Right atrium auricular region (tissue), 2 donors: ENCODE data around the gene FLAD1. TPM values are rescaled to one million over a fixed set of nuclear protein-coding genes. Genes with fewer than 3 reads are reported as not detected.

ENCODE experiments used
- DNase-seq: peaks from one replicate; pipeline ENCODE4 v3.0.0-alpha.2; 2019; ENCODE audit warnings: low spot score
- H3K27ac ChIP-seq, 2 donors: fragments of 200-600 bp; sonication (generic); 1 replicate in 1 of 2; 2 replicates in 1 of 2; pipeline ENCODE4 v1.5.1; 2016 to 2019
- H3K27me3 ChIP-seq, 2 donors: fragments of 200-600 bp; sonication (generic); one replicate each; pipeline versions ENCODE4 v1.5.1 to v1.6.0; 2017 to 2019
- H3K36me3 ChIP-seq: fragments of 200-600 bp; sonication (generic); one replicate; pipeline ENCODE4 v1.5.1; 2016
- H3K4me1 ChIP-seq, 2 donors: fragments of 200-600 bp; sonication (generic); one replicate each; pipeline versions ENCODE4 v1.5.1 to v1.6.0; 2017 to 2019
- H3K4me3 ChIP-seq, 2 donors: fragments of 200-600 bp; sonication (generic); 1 replicate in 1 of 2; 2 replicates in 1 of 2; pipeline ENCODE4 v1.5.1; 2017 to 2019; ENCODE audit warnings: mild to moderate bottlenecking in 1 of 2, moderate library complexity in 1 of 2
- H3K9me3 ChIP-seq, 2 donors: fragments of 200-600 bp; sonication (generic); one replicate each; pipeline ENCODE4 v1.5.1; 2019
- total RNA-seq, 2 donors: library from RNA; depleted of rRNA; stranded (reverse); fragments of >200 nt; gene quantifications; one replicate each; pipeline ENCODE4 v1.1.0, GENCODE V29; 2016
- TF ChIP-seq, protein P1 (sequence below), 2 donors: fragments of 200-600 bp; sonication (generic); IDR thresholded peaks; one replicate each; pipeline ENCODE4 v1.5.1; 2019; ENCODE audit warnings: antibody characterized with exemption in 2 of 2

FLAD1 gene
- total RNA-seq, 2 donors from 2014 or later: 19.5 to 24.8 TPM

DNA sequence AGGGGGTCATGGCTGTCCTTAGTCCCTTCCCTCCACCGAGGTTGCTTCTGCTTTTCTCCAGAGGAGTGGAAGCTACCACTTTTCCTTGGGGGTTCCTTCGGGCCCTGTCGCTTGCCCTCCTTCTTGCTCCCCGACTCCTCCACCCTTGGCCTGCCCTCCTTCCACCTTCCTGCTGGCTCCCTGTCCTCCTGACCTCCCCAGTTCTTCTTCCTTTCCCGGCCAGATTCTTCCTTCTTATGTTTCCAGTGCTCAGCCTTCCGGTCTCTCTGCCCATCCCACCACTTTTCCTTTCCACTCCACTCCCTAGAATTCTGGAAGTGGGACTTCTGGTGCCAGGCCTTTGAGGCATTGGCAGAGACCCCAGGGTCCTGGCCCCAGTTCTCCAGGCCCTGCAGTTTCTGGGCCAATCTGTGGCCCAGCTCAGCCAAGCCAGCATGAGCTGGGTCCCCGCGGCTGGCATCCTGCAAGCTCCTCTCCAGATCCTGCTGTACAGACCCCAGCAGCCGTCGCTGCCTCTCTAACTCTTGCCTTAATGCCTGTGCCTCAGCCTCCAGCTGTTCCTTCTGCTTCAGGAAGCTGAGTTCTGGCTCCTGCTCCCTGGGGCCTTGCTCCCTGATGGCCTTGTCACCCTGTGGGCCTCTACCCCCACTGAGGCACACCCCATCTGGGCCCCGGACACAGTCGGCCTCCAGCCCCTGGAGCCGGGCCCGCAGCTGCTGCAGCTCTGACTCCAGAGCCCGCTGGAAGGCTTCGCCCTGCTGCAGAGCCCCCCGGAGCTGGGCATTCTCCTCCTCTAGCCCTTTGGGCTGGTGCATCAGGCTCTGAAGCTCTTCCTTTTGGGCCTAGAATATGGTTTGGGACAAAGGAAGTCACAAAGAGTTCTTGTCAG is 36.9 kb upstream of the FLAD1 start:
- no peak overlapping the region for H3K27ac ChIP-seq
- peaks cover 19% of the 10 kb centered on the region for H3K36me3 ChIP-seq
- H3K4me1 ChIP-seq: peaks cover 0 to 32% of the 10 kb centered on the region in 2 donors
- H3K9me3 ChIP-seq: no peaks in the 10 kb centered on the region
- no peak overlapping the region for H3K4me3 ChIP-seq
- no peaks in the 10 kb centered on the region for H3K27me3 ChIP-seq
- no peak for DNase-seq
- TF ChIP-seq, protein P1, sequence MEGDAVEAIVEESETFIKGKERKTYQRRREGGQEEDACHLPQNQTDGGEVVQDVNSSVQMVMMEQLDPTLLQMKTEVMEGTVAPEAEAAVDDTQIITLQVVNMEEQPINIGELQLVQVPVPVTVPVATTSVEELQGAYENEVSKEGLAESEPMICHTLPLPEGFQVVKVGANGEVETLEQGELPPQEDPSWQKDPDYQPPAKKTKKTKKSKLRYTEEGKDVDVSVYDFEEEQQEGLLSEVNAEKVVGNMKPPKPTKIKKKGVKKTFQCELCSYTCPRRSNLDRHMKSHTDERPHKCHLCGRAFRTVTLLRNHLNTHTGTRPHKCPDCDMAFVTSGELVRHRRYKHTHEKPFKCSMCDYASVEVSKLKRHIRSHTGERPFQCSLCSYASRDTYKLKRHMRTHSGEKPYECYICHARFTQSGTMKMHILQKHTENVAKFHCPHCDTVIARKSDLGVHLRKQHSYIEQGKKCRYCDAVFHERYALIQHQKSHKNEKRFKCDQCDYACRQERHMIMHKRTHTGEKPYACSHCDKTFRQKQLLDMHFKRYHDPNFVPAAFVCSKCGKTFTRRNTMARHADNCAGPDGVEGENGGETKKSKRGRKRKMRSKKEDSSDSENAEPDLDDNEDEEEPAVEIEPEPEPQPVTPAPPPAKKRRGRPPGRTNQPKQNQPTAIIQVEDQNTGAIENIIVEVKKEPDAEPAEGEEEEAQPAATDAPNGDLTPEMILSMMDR (IDR thresholded peaks at IDR 0.05): no peak

DNA sequence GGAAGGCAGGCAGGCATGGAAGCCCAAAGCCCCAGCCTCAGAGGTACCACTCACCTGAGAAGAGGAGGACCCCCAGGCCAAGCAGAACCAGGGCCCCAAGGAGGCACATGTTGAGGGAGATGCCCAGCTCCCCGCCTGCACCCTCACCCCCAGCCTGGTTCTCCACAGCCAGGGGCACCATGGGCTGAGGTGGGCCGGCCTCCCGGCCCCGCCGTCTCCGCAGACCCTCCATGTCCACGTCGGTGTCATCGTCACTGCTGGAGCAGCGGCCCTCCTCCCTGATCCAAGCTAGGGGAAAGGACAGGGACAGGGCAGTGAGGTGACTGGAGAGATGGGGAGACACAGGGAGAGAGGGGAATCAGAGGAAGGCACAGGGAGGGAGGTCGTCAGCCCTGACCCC is 35.1 kb upstream of the FLAD1 start:
- Histone ChIP-seq H3K36me3 (peaks cover 22% of the 10 kb centered on the region), H3K27me3 (no peaks in the 10 kb centered on the region), H3K27ac (no peak overlapping the region), H3K4me1 (peaks cover 0 to 30% of the 10 kb centered on the region in 2 donors), H3K4me3 (no peak overlapping the region), H3K9me3 (no peaks in the 10 kb centered on the region)
- no peak for DNase-seq
- TF ChIP-seq, protein P1 (IDR thresholded peaks at IDR 0.05): no peak

DNA sequence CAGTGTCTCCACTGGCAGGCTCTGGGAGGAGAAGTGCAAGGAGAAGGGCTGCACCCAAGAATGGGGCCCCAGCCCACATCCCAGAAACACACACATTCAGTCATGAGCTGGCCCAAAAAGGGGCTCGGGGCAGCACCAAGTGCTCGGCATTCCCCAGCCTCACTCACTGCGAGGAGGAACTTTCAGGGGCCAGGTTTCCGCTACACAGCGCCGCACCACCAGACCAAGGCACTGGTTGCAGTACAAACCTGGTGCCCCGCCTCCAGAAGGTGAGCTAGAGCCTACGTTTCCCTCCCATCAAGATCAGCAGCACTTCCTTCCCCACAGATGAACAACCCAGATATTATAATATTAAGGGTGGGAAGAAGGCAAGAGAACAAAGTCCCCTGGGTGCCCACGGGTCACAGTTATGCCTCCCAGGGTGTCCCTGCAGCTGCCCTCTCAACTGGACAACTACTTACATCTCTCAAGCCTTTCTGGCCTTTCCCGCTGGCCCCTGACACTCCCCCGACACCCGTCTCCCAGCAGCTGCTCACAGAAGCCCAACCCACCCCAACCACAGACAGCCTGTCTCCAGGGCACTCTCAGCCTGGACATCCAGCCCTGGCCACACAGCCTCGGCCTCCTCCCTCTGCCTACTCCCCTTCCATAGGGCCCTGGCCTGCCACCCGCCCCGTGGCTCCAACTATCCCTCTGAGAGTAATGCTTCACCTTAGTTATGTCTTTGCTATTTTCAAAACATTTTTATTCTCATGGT is 31.1 kb upstream of the FLAD1 start:
- DNase-seq: no peak
- peaks cover 16% of the 10 kb centered on the region for H3K36me3 ChIP-seq

DNA sequence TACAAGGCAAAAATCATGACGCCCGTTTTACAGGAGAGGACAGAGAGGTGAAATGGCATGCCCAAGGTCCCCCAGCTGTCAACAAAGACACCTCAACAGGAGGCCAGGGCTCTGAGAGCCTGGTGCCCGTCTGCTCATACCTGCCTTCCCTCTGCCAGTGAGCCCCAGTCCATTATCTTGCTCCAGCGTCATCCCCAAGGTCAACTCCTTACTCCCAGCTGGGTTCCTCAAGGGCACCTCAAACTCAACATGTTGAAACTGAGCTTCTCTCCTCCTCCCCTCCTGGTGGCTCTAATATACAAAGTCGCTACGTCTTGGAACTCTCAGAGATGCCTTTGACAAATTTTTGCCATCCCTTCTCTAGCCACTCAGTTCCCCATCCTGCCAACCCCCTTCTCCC is 30.5 kb upstream of the FLAD1 start:
- TF ChIP-seq, protein P1 (IDR thresholded peaks at IDR 0.05): no peak
- no peaks in the 10 kb centered on the region for H3K27me3 ChIP-seq
- H3K36me3 ChIP-seq: peaks cover 13% of the 10 kb centered on the region
- H3K4me1 ChIP-seq: peaks cover 0 to 47% of the 10 kb centered on the region in 2 donors
- H3K27ac ChIP-seq: no peak overlapping the region
- no peak overlapping the region for H3K4me3 ChIP-seq
- no peaks in the 10 kb centered on the region for H3K9me3 ChIP-seq
- no peak for DNase-seq

More for the DNA sequence above, 31.1 kb upstream of the FLAD1 start:
- H3K4me1 ChIP-seq: peaks cover 0 to 44% of the 10 kb centered on the region in 2 donors
- no peak overlapping the region for H3K4me3 ChIP-seq
- H3K27ac ChIP-seq: no peak overlapping the region
- TF ChIP-seq, protein P1 (IDR thresholded peaks at IDR 0.05): no peak
- no peaks in the 10 kb centered on the region for H3K27me3 ChIP-seq
- H3K9me3 ChIP-seq: no peaks in the 10 kb centered on the region

DNA sequence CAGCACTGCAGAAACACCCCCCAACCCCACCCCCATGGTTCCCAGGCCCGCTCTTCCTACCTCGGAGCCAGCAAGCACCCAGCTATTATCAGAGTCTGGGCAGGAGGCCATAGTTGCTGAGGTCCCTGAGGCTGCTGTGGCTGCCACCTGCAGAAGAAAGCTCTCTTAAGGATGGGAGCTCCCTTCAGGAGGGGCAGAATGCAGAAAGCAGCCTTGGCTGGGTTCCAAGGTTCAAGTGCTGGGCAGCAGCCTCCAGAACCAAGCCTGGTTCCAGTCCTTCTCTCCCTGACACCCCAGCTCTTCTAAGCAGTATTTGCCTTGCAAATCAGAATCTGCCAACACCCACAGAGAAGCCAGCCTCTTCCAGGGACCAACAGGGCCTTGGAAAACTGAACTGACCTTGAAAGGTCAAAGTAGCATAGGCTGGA is 29.5 kb upstream of the FLAD1 start:
- Histone ChIP-seq H3K9me3 (no peaks in the 10 kb centered on the region), H3K27ac (no peak overlapping the region), H3K4me1 (peaks cover 0 to 47% of the 10 kb centered on the region in 2 donors), H3K27me3 (no peaks in the 10 kb centered on the region), H3K4me3 (no peak overlapping the region), H3K36me3 (peaks cover 12% of the 10 kb centered on the region)
- TF ChIP-seq, protein P1 (IDR thresholded peaks at IDR 0.05): no peak
- no peak for DNase-seq
